Breast epithelium (tissue), 3 donors: ENCODE results near the gene BPIFA2.

ENCODE experiments used
- POLR2A ChIP-seq: fragments of 450-650 bp; IDR thresholded peaks from one replicate; pipeline ENCODE4 v1.6.1; 2016; ENCODE audit warnings: antibody characterized with exemption, mild to moderate bottlenecking, moderate library complexity
- POLR2AphosphoS5 ChIP-seq, 3 donors: sonication (generic); formaldehyde crosslinking; IDR thresholded peaks; one replicate each; pipeline ENCODE4 v1.6.1; 2017; ENCODE audit warnings: antibody characterized with exemption in 3 of 3
- TF ChIP-seq, protein P1 (sequence below), 3 donors: fragments of 450-650 bp; IDR thresholded peaks; one replicate each; pipeline ENCODE4 v1.5.1; 2016 to 2017; ENCODE audit warnings: antibody characterized with exemption in 3 of 3, mild to moderate bottlenecking in 3 of 3, moderate library complexity in 3 of 3

DNA sequence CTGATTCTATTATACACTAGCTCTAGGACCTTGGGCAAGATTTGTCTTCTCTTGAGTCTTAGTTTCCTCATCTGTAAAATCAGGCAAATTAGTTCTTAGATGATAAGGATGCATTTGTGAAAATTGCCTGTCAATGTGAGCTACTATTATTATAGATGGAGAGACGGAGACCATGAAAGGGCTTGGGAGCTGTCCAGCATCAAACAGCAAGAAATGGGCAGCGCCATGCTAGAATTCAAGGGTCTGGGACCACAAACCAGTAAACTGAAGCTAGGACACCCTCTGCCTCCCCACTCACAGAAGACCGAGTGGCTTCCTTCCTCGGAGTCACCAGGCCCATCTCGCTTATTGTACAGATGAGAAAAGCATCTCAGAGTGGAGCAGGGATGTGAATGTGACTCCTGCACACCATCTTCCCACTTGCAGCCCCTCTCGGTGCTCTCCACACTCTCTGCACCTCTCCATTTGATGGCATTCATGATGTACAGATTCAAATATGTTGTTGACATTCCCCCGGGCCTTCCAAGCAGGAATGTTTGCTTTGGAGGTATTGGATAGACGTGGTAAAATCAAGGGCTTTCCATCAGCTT lies 25.0 kb downstream of the BPIFA2 start:
- TF ChIP-seq, protein P1, sequence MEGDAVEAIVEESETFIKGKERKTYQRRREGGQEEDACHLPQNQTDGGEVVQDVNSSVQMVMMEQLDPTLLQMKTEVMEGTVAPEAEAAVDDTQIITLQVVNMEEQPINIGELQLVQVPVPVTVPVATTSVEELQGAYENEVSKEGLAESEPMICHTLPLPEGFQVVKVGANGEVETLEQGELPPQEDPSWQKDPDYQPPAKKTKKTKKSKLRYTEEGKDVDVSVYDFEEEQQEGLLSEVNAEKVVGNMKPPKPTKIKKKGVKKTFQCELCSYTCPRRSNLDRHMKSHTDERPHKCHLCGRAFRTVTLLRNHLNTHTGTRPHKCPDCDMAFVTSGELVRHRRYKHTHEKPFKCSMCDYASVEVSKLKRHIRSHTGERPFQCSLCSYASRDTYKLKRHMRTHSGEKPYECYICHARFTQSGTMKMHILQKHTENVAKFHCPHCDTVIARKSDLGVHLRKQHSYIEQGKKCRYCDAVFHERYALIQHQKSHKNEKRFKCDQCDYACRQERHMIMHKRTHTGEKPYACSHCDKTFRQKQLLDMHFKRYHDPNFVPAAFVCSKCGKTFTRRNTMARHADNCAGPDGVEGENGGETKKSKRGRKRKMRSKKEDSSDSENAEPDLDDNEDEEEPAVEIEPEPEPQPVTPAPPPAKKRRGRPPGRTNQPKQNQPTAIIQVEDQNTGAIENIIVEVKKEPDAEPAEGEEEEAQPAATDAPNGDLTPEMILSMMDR (IDR thresholded peaks at IDR 0.05) = no peak
- no peak for TF ChIP-seq POLR2A
- TF ChIP-seq POLR2AphosphoS5 (IDR thresholded peaks at IDR 0.05) = no peak
